CD4-positive, alpha-beta T cell treated with Interleukin-15 for 4 hours (primary cell): ENCODE data around the gene HERC4.
"Not testable (repeated sequence)": the region's sequence is repeated elsewhere in the genome, so short reads cannot be mapped to it uniquely, and the experiment has no call there.

Source experiments
- DNase-seq: peaks from one replicate; pipeline ENCODE4 v3.0.0-alpha.2; 2020; ENCODE audit warnings: low spot score

Gene HERC4

DNA sequence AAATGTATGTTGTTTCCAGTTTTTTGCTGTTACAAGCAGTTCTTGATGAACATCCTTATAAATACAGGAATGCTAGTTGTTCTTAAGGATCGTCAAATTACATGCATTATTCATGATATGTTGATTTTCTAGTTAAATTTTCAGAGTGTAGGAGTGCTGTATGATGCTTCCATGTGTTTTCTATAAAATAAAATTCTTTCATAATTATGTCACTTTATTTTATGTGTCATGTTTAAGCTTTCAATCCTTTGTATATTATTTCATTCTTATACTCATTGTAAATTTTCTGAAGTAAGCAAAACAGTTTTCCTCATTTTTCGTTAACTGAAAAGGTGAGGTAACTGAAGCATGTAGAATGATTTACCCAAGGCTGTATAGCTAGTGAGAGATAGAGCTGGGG, 17.4 kb upstream of the HERC4 start:
- no peak for DNase-seq

DNA sequence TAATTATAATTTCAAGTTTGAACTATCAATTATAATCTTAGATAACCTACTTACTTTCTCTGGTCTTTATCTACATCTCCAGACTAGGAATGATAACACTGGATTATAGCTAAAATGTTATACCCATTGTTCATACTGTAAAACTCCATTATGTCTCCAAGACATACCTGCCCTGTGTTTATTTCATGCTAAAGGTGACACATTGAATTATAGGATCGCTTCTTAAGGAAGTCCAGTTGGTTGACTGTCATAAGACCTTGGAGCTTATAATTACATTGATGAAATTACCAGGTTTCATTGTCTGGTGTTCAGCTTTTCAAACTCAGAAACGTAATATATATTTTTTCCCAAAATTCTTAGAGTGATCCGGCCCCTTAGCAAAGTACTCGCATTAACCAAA, 15.5 kb upstream of the HERC4 start:
- no peak for DNase-seq

DNA sequence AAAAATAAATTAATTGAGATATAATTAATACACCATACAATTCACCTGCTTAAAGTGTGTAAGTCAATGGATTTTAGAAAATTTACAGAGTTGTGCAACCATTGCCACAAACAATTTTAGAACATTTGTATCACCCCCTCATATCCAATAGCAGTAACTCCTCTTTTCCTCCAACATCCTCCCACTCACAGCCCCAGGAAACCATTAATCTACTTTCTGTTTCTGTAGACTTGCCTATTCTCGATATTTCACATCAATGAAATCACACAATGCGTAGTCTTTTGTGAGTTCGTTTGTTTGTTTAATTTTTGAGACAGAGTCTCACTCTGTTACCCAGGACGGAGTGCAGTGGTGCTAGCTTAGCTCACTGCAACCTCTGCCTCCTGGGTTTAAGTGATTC, 13.7 kb upstream of the HERC4 start:
- DNase-seq = no peak

GRCh38 chr10:68087685-68088401, 12.8 kb upstream of the HERC4 start:
- no peak for DNase-seq

DNA sequence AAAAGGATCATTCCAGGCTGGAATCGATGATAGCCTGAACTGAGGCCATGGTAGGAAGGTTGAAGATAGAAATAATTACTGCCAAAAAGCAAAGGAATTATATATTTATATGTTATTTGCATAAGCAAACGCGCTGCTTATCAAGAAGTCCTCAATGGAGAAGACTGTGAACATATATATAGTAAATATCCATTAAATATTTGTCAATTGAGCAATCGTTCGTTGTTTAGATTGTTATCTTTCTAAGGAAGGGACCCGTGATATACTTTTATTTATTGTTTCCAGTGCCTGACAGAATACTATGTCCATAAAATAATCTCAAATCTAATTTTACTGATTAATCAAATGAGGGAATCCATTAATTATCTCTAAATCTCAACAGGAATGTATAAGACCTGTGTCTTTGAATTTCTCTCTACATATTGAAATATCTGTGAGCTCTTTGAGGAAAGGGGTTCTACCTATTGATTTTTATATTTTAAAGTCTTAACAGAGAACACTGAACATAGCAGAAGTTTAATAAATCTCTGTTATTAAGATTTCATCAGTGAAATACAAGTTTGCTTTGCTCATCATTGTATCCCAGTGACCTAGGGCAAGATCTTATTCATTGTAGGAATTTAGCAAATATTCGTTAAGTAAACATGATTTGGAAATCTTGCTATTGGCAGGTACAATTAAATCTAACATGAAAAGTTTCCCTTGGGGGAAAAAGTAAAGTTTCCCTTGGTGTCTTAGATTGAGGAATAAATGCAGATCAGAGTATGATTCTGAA, 12.0 kb upstream of the HERC4 start:
- DNase-seq = no peak

DNA sequence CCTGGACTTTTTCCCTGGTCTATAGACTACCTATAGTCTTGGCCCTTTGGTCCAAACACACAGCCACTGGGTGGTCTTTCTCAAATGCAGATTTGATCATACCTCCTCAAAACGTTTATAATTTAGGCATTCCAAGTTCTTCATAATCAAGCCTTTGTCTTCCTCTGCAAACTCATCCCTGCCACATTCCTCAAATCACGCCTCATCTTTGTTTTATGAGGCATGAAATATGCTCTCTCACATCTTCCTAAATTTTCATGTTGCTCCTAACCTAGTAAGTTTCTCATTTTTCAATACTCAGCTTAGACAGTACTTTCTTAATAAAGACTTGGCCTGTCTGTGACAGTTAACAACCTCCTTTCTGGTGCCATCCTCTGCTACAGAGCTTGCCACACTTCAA, 10.9 kb upstream of the HERC4 start:
- DNase-seq = no peak

DNA sequence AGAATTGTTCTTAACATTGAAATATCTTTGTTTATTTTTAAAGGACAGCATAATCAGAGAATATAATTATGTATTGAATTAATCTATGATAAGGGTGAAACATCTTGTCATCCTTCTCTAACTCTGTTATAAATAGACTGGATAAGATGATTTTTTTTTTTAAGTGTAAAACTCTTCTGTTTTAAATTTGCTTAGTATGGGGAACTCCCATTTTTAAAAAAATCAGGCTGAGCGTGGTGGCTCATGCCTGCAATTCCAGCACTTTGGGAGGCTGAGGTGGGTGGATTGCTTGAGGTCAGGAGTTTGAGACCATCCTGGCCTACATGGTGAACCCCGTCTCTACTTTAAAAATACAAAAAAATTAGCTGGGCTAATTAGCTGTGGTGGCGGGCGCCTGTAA, 9.4 kb upstream of the HERC4 start:
- DNase-seq = no peak

GRCh38 chr10:68083953-68084352, 8.9 kb upstream of the HERC4 start:
- no peak for DNase-seq

DNA sequence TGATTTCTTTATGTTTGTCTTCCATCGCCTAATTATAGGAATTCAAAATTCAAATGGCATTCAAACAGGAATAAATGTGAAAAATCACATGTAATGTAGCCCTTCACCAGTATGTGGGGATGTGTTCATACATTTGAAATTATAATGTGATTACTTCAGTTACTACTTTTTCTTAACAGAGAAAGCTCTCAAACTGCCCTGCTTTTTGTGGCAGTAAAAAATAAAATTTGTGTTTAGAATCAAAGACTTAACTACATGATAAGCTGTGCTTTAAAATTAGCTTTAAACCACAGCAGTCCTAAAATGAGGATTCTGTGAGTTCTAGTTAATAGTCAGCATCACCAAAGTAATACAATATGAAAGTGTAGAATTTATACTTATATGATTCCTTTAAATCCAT, 7.8 kb upstream of the HERC4 start:
- no peak for DNase-seq

GRCh38 chr10:68081916-68082315, 6.8 kb upstream of the HERC4 start:
- DNase-seq = no peak

- DNase-seq = no peak
Observed at GRCh38 chr10:68080853-68081431, 5.9 kb upstream of the HERC4 start.

GRCh38 chr10:68079434-68079833, 4.4 kb upstream of the HERC4 start:
- no peak for DNase-seq

DNA sequence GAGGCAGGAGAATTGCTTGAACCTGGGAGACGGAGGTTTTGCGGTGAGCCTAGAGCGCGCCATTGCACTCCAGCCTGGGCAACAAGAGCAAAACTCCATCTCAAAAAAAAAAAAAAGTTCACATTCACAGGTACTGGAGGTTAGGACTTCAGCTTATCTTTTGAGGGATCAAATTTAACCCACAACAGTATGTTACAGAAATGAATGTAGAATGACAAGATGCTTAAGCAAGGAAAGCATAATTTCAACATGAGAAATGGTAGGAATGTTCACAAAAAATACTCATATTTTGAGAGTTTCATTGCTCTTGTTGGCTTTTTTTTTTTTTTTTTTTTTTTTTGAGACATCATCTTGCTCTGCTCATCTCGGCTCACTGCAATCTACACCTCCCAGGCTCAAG, 1.9 kb upstream of the HERC4 start:
- no peak for DNase-seq

- not testable (repeated sequence) for DNase-seq
Observed at GRCh38 chr10:68076081-68076480, 998 bp upstream of the HERC4 start.

GRCh38 chr10:68075550-68076004, 494 bp upstream of the HERC4 start:
- no peak for DNase-seq

- DNase-seq = no peak
Observed at GRCh38 chr10:68074031-68074774, 880 bp downstream of the HERC4 start.

GRCh38 chr10:68073631-68074030, 1.5 kb downstream of the HERC4 start:
- no peak for DNase-seq

DNA sequence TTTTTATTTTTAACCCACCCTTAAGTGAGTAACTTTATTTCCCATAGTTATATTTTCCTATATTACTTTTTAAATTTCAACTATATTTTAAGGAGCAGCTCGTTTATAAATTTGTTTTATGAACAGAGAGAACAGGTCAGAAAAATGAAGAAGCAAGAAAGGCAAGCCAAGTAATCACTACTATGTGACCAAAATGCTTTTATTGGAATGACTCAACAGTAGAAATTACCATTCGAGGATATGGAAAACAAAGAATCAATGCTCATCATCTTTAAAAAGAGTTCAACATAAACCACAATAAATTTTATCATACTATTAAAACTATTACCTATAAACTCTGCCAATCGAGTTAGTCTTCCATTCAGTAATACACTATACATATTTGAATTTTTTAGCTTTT, 7.6 kb downstream of the HERC4 start:
- DNase-seq = no peak

DNA sequence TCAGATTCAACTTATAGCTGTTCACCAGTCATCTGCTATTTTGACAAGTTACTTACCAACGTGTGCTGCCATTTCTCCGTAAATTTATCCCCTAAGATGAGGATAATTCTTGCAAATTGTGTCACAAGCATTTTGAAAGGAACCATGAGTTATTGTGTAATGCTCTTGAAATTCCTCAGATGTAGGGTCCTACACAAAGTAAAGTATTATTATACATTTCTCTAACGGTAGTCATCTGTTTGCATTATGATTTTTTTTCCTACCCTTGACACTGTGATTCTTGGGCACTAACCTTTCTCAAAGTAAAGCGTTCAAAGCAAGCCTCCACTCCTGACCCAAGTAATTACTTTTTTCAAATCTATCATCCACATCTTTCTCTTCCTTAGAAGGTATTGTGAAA, 8.1 kb downstream of the HERC4 start:
- DNase-seq = no peak

DNA sequence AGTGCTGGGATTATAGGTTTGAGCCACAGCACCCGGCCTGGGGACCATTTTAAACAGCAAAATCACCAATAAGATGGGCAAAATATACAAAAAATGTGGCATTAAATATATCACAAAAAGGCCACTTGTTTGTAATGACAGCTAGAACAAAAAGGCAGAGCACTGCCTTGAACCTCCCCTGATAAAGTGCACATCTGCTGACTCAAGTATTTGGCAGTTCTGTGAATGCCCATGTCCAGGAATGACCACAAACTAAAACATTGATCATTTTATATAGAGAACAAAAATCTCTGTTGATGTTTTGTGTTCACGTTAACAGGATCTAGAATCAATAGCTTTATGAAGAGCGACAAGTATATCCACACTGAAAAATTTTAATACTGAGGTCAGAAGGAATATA, 21.5 kb downstream of the HERC4 start:
- DNase-seq = no peak

GRCh38 chr10:68052463-68052862, 22.6 kb downstream of the HERC4 start:
- DNase-seq = no peak

- DNase-seq = no peak
Observed at GRCh38 chr10:68049289-68050078, 25.6 kb downstream of the HERC4 start.
